ENCODE results near the gene PJA1.

The PJA1 gene, protein sequence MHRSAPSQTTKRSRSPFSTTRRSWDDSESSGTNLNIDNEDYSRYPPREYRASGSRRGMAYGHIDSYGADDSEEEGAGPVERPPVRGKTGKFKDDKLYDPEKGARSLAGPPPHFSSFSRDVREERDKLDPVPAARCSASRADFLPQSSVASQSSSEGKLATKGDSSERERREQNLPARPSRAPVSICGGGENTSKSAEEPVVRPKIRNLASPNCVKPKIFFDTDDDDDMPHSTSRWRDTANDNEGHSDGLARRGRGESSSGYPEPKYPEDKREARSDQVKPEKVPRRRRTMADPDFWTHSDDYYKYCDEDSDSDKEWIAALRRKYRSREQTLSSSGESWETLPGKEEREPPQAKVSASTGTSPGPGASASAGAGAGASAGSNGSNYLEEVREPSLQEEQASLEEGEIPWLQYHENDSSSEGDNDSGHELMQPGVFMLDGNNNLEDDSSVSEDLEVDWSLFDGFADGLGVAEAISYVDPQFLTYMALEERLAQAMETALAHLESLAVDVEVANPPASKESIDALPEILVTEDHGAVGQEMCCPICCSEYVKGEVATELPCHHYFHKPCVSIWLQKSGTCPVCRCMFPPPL

DNA sequence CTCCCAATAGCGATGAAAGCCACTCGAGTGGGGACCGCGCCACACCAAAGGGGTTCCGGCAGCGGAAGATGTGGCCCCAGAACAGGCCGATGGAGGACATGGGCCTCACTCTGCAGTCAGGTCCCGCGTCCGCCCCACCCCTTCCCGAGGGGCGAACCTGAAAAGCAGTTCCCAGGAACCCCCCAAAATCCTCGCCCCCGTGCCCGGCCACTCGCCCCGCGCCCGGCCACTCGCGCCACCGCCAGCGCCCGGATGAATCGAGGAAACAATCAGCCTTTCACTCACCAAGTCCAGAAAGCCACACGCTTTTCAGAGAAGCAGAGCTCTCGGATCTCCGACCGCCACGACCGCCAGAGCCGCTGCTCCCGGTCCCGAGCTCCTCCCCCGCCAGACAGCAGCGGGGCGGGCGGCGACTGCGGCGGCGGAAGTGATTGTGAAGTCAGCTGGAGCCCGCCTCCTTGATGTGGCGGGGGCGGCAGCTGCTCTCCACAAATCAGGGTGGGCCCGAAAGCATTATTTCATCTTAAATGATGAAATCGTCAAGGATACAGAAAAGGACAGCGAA, at the start of gene PJA1:
PJA1 (minus strand) TSS at position 367 of the 565 bp plus-strand sequence. CDS start 2,380 bp downstream, outside the sequence.
- DNase-seq: peak; percentile 85

- DNase-seq: no peak
Observed at GRCh38 chrX:69214463-69214862, 49.2 kb upstream of the PJA1 start.

GRCh38 chrX:69211701-69212100, 46.4 kb upstream of the PJA1 start:
- DNase-seq: no peak

DNA sequence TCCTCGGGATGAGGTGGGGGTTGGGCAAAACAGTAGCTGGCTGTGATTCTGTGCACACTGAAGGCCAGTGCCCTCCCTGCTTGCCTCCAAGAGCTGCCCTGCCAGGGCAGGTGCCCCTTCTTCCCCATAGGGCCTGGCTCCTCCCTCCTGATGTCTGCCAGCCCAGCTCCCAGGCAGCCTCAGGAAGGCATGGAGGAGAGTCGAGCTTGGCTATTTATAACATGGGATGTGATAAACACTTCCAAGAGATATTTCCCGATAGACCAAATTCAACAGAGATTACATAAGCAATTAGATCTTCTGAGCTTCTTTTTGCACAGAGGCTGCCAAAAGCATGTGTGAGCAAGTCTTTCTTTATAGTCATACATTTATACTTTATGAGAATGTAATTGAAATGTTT, 45.3 kb upstream of the PJA1 start:
- DNase-seq: no peak

GRCh38 chrX:69207216-69207615, 42.0 kb upstream of the PJA1 start:
- DNase-seq: no peak

GRCh38 chrX:69203638-69204037, 38.4 kb upstream of the PJA1 start:
- DNase-seq: no peak

GRCh38 chrX:69197690-69198089, 32.4 kb upstream of the PJA1 start:
- no peak for DNase-seq

DNA sequence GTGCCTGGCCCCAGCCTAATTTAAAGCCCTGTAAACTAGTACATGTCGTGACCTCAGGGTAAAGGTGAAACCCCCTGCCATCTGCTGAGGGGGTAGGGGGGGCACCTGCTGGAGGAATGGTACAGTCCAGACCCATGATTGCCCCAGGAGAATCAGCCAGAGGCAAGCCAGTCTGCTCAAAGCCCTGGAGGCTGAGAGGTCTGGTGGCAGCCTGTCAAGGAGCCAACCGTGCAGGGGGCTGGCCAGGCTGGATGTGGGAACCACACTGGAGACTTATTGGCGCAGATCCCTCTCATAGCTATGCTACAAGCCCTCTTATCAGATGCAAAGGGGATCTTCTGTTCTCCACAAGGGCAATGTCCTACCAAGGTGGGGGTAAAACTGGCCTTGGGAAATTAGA, 31.4 kb upstream of the PJA1 start:
- DNase-seq: no peak

DNA sequence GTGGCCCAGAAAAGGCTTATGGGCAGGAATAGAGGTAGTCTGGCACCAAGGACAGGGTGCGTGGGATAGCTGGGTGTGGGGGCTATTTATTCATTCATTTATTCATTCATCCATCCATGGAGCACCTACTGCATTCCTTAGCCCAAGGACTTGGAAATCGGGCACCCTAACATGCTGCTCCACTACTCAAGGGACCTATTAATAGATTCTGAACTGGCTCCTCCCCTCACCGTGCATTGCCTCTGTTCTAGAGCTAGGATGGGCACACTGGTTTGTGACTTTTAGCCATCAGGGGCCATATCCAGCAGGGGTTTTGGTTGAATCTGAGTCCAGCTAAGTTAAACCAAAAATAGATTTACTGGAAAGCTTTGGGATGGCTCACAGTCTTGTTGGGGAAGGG, 30.6 kb upstream of the PJA1 start:
- no peak for DNase-seq

DNA sequence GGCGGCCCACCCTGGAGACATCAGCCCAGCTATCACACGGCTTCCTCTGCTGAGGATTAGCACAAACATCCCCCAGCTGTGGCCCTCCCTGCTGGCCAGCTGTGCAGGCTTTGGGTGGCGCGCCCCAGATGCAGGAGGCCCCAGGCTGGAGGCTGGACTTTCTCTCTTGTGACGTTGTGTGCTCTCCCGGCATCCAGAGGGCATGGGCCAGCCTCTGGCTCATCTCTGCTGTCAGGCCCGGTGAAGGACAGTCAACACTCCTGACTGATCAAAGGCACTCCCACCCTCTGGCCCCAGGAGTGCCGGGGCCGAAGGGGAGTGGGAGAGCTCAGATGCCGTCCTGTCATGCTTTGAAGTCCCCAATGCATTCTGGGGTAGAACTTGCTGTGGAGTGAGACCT, 29.9 kb upstream of the PJA1 start:
- DNase-seq: no peak

GRCh38 chrX:69192603-69193002, 27.4 kb upstream of the PJA1 start:
- no peak for DNase-seq

- peak; percentile 50 for DNase-seq
Observed at GRCh38 chrX:69189576-69190371, 24.5 kb upstream of the PJA1 start.

GRCh38 chrX:69186651-69187050, 21.4 kb upstream of the PJA1 start:
- DNase-seq: no peak

DNA sequence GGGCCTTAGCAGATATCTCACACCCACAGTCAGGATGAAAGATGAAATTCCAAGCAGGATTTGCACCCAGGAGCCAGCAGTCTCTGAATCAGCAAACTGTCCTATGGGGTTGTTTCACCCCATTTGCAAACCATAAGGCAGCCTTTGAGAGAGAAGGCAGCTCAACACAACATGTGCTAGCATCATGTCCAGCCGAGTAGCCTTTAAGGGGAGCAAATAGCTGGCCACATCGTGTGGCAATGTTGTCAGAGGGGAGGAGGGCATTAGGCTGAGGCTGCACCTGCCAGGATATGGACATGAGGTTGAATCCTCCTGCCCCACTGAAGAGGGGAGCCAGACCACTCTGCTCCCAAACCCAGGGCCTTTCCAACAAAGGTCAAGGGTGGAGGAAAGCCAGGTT, 20.6 kb upstream of the PJA1 start:
- DNase-seq: no peak

DNA sequence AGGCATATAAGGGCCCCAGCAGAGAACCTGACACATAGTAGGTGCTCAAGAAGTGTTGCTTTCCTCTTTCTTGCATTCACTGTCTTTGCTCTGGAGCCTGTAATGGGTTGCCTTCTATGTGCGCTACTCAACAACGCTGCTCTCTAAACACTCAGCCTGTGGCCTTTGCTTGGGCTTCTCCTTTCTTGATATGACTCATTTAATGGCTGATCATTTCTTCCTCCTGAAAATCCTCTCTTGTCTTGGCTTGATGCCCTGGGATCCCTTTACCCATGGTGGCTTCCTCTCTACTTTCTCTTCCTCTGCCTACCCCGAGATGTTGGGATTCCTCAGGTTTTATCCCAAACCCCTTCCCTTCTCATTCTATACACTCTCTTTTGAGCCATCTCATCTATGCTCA, 19.9 kb upstream of the PJA1 start:
- no peak for DNase-seq

DNA sequence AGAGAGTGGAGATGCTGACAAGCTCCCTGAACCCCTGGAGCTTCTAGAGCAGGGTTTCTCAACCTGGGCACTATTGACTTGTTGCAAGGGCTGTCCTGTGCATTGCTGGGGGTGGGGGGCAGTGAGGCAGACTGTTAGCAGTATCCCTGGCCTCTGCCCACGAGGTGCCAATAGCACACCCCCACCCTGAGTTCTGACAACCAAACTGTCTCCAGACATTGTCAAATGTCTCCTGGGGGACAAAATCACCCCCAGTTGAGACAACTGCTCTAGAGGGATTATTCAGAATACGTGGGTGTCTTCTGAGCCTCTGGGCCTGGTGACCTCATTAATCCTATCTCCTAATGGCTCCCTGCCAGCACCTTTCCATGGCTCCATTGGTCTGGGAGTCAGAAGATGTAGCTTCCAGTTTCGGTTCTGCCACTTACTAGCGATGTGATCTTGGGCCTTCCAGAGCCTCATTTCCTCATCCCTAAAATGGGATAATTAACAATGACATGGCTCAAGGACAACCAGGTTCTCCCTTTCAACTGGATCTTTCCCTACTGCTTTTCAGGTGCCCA, 17.6 kb upstream of the PJA1 start:
- no peak for DNase-seq

- peak; percentile 42 for DNase-seq
Observed at GRCh38 chrX:69179380-69179911, 14.2 kb upstream of the PJA1 start.

GRCh38 chrX:69178592-69178991, 13.3 kb upstream of the PJA1 start:
- no peak for DNase-seq

DNA sequence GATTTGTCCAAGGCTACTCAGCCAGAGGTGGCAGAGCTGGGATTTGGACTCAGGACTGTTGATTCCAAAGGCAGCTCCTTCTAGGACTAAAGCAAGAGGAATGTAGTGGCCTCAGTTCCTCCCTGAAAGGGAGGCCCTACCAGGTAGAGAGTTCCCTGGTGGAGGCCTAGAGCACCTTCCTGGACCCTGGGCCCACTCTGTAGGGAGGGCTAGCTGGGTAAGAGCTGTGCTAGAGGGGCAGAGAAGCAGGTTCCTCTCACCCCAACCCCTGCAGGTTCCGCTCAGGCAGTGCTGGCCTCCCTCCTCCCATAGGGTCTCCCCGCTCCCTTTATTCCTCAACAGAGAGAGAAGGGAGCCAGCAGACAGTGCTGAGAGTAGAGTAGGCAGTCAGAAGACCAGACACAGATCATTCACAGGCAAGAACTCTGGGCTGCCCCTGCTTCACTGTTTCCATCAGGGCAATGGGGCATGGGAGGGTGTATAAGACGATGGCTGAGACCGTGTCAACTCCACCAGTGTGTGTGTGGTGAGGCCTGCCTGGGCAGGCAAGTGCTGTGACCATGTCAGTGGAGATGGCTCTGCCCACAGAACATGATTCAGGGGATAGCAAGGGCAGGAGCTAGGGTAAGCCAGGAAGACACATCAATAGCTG, 12.4 kb upstream of the PJA1 start:
- DNase-seq: no peak

DNA sequence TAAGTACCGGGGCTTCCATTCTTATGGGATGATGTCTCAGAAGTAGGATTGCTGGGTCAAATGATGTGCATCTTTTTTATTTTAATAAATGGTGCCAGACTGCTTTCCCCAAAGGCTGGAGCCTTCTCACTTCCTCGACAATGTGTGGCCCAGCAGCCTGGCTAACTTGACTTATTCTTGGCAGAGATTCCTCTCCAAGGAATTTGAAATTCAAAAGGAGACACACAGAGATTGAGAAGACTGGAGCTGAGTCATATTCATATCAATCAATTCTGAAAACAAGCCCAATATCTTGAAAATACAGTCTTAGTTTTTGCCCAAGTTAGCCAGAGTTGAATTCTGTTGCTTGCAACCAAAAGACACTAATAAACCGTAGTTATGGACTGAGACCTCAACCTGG, 10.8 kb upstream of the PJA1 start:
- DNase-seq: no peak

DNA sequence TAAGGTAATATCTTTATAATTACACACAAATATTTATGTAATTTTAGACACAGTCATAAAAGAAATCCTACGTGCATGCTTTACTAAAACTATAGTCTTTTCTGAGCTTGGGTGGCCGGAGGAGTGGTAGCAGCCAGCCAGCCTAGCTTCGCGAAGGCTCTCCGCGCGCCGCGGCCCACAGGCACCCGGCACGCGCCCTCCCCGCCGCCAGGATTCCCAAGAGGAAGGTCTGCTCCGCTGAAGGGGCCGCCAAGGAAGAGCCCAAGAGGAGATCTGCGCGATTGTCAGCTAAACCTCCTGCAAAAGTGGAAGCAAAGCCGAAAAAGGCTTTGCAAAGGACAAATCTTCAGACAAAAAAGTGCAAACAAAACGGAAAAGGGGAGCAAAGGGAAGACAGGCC, 8.7 kb upstream of the PJA1 start:
- no peak for DNase-seq

- DNase-seq: no peak
Observed at GRCh38 chrX:69172937-69173336, 7.7 kb upstream of the PJA1 start.

All from left hindlimb (tissue), 1 donor.